ENCODE measurements around the gene LTN1.
A peak's percentile ranks its signal among the peaks of the same experiment; 100 is the strongest.
"Not testable (repeated sequence)": the region's sequence is repeated elsewhere in the genome, so short reads cannot be mapped to it uniquely, and the experiment has no call there.

The LTN1 gene, protein sequence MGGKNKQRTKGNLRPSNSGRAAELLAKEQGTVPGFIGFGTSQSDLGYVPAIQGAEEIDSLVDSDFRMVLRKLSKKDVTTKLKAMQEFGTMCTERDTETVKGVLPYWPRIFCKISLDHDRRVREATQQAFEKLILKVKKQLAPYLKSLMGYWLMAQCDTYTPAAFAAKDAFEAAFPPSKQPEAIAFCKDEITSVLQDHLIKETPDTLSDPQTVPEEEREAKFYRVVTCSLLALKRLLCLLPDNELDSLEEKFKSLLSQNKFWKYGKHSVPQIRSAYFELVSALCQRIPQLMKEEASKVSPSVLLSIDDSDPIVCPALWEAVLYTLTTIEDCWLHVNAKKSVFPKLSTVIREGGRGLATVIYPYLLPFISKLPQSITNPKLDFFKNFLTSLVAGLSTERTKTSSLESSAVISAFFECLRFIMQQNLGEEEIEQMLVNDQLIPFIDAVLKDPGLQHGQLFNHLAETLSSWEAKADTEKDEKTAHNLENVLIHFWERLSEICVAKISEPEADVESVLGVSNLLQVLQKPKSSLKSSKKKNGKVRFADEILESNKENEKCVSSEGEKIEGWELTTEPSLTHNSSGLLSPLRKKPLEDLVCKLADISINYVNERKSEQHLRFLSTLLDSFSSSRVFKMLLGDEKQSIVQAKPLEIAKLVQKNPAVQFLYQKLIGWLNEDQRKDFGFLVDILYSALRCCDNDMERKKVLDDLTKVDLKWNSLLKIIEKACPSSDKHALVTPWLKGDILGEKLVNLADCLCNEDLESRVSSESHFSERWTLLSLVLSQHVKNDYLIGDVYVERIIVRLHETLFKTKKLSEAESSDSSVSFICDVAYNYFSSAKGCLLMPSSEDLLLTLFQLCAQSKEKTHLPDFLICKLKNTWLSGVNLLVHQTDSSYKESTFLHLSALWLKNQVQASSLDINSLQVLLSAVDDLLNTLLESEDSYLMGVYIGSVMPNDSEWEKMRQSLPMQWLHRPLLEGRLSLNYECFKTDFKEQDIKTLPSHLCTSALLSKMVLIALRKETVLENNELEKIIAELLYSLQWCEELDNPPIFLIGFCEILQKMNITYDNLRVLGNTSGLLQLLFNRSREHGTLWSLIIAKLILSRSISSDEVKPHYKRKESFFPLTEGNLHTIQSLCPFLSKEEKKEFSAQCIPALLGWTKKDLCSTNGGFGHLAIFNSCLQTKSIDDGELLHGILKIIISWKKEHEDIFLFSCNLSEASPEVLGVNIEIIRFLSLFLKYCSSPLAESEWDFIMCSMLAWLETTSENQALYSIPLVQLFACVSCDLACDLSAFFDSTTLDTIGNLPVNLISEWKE (N-terminal part only)

DNA sequence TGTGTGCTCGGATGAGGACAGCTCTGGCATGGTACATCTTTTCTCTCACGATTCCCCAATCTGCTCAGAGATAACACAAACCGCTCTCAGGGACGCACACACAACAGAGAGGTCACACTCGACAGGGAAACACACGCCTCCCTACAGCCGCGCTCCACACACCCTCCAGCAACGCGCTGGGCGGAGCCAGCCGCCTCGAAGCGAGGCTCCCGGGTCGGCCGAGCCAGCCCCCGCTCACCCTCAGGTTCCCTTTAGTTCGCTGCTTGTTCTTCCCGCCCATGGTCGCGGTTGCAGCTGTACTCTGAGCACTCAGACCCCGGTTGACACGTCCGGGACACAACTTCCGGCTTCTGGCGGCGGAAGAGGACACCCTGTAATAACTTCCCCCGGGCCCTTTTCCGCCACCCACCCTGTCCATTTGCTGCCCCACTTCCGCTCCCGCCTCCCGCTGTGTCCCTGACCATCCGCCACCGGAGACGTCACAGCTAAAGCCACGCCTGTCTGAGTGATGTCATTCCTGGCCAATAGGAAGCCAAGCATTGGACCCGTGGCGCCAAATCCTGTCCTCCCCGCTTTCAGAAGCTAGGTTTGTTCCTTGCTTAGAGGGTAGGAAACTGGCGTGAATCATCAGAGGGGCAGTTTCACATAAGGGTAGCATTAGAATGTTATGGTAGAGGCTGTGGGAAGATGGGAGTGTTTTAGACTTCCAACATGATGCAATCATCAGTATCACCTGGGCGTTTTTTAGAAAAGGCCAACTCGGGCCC lies at the start of gene LTN1:
LTN1 (minus strand) TSS at position 352 of the 767 bp plus-strand sequence; CDS start at position 280, 72 bp downstream.
- DNase-seq (ENCODE audit: low read depth in 2 of 3, low spot score in 2 of 3), result peak; percentile 90 to 98 (median 93)

DNA sequence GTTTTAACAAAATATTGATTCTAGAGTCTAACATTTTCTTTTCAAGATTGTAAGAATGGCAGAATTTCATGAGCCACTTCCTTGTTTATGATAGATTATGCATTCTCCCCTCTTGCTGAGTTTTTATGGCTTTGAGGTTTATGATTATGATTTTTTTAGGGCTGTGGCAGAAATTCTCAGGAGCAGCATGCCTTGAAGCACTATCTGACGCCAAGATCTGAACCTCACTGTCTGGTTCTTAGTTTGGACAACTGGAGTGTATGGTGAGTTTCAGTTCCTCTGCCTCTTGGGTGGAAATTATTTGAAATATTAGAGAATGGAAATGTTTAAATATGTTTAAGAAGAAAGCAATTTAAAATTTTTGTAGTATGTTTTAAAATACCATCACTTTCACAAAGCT lies 42.0 kb upstream of the LTN1 start:
- no peak for DNase-seq (ENCODE audit: low read depth in 2 of 3, low spot score in 2 of 3)

DNA sequence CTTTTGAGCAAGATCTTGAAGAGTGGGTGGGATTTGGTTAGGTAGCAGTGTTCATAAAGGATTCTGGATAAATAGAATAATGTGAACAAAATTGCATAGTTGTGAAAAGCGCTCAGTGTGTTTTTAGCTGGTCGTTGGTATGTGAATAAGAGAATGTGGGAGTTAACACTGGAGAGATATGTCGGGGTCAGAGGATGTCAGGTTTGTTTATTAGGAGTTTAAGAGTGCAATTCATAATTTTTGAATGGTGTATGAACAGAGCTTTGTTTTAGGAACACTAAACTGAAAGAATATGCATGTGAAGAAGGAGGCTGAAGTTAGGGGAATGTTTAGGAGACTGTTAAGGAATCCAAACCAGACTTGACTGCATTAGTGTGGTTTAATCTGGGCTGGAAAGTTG lies 41.2 kb upstream of the LTN1 start:
- DNase-seq (ENCODE audit: low read depth in 2 of 3, low spot score in 2 of 3), result no peak

- no peak for DNase-seq (ENCODE audit: low read depth in 2 of 3, low spot score in 2 of 3)
Observed at GRCh38 chr21:29033301-29033700, 40.6 kb upstream of the LTN1 start.

DNA sequence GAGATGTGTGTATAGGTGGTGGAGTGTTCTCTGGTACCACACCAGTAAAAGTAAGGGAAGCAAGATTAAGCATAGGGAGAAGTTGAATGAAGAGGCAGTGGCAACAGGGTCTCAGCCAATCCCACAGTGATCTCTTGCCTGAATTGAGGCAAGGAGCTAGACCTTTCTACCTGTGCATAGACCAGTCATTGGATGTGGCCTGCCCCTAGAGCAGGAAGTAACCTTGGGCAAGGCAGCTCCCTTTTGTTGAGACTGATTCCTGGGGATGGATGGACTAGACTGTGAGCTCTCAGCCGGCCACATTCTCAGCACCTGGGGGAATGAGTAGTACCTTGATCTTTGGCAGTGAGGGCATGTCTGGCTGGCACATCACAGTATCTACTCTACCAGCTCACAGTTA lies 38.2 kb upstream of the LTN1 start:
- DNase-seq (ENCODE audit: low read depth in 2 of 3, low spot score in 2 of 3), result no peak

GRCh38 chr21:29029524-29029923 lies 36.8 kb upstream of the LTN1 start:
- no peak for DNase-seq (ENCODE audit: low read depth in 2 of 3, low spot score in 2 of 3)

DNA sequence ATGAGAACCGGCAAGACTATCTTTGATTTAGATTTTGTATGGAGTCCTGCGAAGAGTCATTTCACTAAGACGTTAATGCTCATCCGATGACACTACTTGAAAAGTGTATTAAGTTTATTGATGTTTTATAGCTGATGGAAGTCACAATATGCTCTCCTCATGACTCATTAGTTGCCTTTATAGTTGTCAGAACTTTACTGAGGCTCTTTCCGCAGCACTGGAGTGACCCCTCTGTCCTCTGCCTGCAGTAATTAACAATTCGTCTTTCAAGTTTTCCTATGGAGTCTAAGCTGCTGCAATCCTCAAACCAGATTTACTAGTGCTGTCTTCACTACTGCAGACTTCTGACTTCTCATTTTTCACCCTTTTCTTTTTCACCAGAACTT lies 32.6 kb upstream of the LTN1 start:
- no peak for DNase-seq (ENCODE audit: low read depth in 2 of 3, low spot score in 2 of 3)

- peak; percentile 86 to 92 (median 86) for DNase-seq (ENCODE audit: low read depth in 2 of 3, low spot score in 2 of 3)
Observed at GRCh38 chr21:29024474-29025327, 32.0 kb upstream of the LTN1 start, which contains the start of gene USP16. Gene USP16, plus strand, starts transcription at chr21:29024668. Its CDS starts 3,246 bp downstream, at chr21:29027914.

GRCh38 chr21:29022166-29022565 lies 29.5 kb upstream of the LTN1 start:
- no peak for DNase-seq (ENCODE audit: low read depth in 2 of 3, low spot score in 2 of 3)

DNA sequence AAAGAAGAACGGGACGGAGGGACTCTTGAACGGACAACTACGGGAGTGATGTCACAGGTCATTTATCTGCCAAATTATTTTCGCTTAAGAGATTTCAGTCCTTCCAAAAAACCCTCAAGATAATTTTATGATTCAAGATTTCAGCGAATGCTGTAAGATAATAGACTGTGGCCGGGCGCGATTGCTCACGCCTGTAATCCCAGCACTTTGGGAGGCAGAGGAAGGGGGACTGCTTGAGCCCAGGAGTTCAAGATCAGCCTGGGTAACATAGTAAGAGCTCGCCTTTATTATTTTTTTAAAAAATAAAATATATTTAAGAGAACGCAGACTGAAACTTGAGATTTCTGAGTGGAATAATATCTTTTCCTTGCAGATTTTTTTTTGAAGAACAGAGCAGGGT lies 25.9 kb upstream of the LTN1 start:
- DNase-seq (ENCODE audit: low read depth in 2 of 3, low spot score in 2 of 3), result no peak

- DNase-seq (ENCODE audit: low read depth in 2 of 3, low spot score in 2 of 3), result no peak
Observed at GRCh38 chr21:29017639-29018237, 25.1 kb upstream of the LTN1 start.

DNA sequence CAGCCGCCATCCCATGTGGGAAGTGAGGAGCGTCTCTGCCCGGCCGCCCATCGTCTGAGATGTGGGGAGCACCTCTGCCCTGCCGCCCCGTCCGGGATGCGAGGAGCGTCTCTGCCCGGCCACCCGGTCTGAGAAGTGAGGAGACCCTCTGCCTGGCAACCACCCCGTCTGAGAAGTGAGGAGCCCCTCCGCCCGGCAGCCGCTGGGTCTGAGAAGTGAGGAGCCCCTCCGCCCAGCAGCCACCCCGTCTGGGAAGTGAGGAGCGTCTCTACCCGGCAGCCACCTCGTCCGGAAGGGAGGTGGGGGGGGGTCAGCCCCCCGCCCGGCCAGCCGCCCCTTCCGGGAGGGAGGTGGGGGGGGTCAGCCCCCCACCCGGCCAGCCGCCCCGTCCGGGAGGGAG lies 18.6 kb upstream of the LTN1 start:
- DNase-seq (ENCODE audit: low read depth in 2 of 3, low spot score in 2 of 3), result not testable (repeated sequence)

DNA sequence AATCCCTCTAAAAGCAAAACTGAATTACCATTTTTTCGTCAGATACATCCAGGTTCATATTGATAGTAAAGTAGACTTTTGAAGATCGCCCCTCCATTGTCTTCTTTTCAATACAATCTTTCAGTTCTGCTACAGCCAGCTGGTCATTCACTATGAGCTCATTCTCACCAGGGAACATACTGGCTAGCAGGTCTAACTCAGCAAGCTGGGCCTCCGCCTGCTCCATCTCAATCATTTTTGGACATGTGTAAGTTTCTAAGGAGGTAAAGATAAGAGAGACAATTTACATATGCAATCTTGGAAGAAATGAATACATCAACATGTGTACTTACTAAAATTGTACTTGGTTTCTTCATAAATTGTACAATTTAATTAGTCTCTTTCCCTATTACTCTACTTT lies 15.7 kb upstream of the LTN1 start:
- no peak for DNase-seq (ENCODE audit: low read depth in 2 of 3, low spot score in 2 of 3)

- DNase-seq (ENCODE audit: low read depth in 2 of 3, low spot score in 2 of 3), result no peak
Observed at GRCh38 chr21:29007810-29008209, 15.1 kb upstream of the LTN1 start.

DNA sequence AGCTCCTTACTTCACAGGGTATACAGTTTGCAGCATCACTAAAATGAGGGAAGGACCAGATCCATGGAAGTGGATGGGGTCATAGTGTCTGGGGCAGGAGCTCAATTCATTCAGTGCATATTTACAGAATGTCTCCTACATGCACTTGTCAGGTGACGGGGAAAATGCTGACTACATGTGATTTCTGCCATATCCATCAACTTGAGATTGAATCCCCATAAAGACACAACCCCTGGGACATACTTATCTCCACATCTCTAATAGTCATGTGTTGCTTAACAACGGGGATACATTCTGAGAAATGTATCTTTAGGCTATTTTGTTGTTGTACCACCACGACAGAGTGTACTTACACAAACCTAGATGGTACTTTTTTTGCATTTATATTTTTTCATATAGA lies 14.5 kb upstream of the LTN1 start:
- no peak for DNase-seq (ENCODE audit: low read depth in 2 of 3, low spot score in 2 of 3)

GRCh38 chr21:29005696-29006095 lies 13.0 kb upstream of the LTN1 start:
- no peak for DNase-seq (ENCODE audit: low read depth in 2 of 3, low spot score in 2 of 3)

- DNase-seq (ENCODE audit: low read depth in 2 of 3, low spot score in 2 of 3), result peak; percentile 73 to 84 (median 77)
Observed at GRCh38 chr21:29002442-29003144, 9.9 kb upstream of the LTN1 start.

GRCh38 chr21:28993293-28993629 lies 584 bp upstream of the LTN1 start:
- no peak for DNase-seq (ENCODE audit: low read depth in 2 of 3, low spot score in 2 of 3)
